H9 (cell line): Measurements from ENCODE around the gene STAP2. TPM values are rescaled to one million over a fixed set of nuclear protein-coding genes. Genes with fewer than 3 reads are reported as not detected.

Experiments used
- DNase-seq: peaks from one replicate; pipeline ENCODE4 v3.0.0-alpha.2; 2017
- H2AFZ ChIP-seq: one replicate; pipeline ENCODE4 v1.6.1; 2013; ENCODE audit warnings: mild to moderate bottlenecking, low read length, control low read depth, moderate library complexity
- H2AK5ac ChIP-seq: 2 replicates; pipeline ENCODE4 v1.6.1; 2013; ENCODE audit warnings: low read length, control low read depth, mixed read lengths; ENCODE audit not compliant: insufficient read length
- H2BK120ac ChIP-seq: one replicate; pipeline ENCODE4 v1.6.1; 2013; ENCODE audit warnings: low read depth, mild to moderate bottlenecking, low read length, control low read depth, inconsistent platforms; ENCODE audit not compliant: poor library complexity, severe bottlenecking
- H2BK12ac ChIP-seq: 2 replicates; pipeline ENCODE4 v1.6.1; 2013; ENCODE audit warnings: low read length, control low read depth, mixed read lengths, low read depth; ENCODE audit not compliant: insufficient read length
- H2BK15ac ChIP-seq: 2 replicates; pipeline ENCODE4 v1.6.1; 2013; ENCODE audit warnings: low read depth, low read length, control low read depth
- H2BK20ac ChIP-seq: one replicate; pipeline ENCODE4 v1.6.1; 2013; ENCODE audit warnings: low read depth, mild to moderate bottlenecking, low read length, control low read depth, inconsistent platforms; ENCODE audit not compliant: poor library complexity, severe bottlenecking
- H2BK5ac ChIP-seq: 2 replicates; pipeline ENCODE4 v1.6.1; 2013; ENCODE audit warnings: low read length, control low read depth, mixed read lengths; ENCODE audit not compliant: insufficient read length
- H3K14ac ChIP-seq: 2 replicates; pipeline ENCODE4 v1.6.1; 2013; ENCODE audit warnings: low read length, control low read depth; ENCODE audit not compliant: insufficient read depth
- H3K18ac ChIP-seq: 2 replicates; pipeline ENCODE4 v1.6.1; 2013; ENCODE audit warnings: low read depth, mild to moderate bottlenecking, mixed read lengths, low read length, control low read depth; ENCODE audit not compliant: insufficient read length
- H3K23ac ChIP-seq: 2 replicates; pipeline ENCODE4 v1.6.1; 2013; ENCODE audit warnings: low read length, control low read depth, mixed read lengths, low read depth; ENCODE audit not compliant: insufficient read length
- H3K23me2 ChIP-seq: 2 replicates; pipeline ENCODE4 v1.6.1; 2013; ENCODE audit warnings: low read depth, mild to moderate bottlenecking, mixed read lengths, low read length, control low read depth; ENCODE audit not compliant: insufficient read length, poor library complexity, severe bottlenecking
- H3K27ac ChIP-seq: 2 replicates; pipeline ENCODE4 v1.5.1; 2013; ENCODE audit warnings: low read length, control low read depth, mixed read lengths, low read depth; ENCODE audit not compliant: insufficient read length
- H3K27me3 ChIP-seq: 2 replicates; pipeline ENCODE4 v1.6.1; 2013; ENCODE audit warnings: low read length, control low read depth, inconsistent platforms; ENCODE audit not compliant: insufficient read depth
- H3K4ac ChIP-seq: 2 replicates; pipeline ENCODE4 v1.6.1; 2013; ENCODE audit warnings: low read depth, mild to moderate bottlenecking, control low read depth, inconsistent platforms, low read length, moderate library complexity
- H3K4me1 ChIP-seq: 2 replicates; pipeline ENCODE4 v1.6.1; 2013; ENCODE audit warnings: low read length, control low read depth, inconsistent platforms; ENCODE audit not compliant: insufficient read depth
- H3K4me2 ChIP-seq: 2 replicates; pipeline ENCODE4 v1.6.1; 2013; ENCODE audit warnings: low read length, control low read depth, mixed read lengths; ENCODE audit not compliant: insufficient read length, insufficient read depth
- H3K56ac ChIP-seq: 2 replicates; pipeline ENCODE4 v1.6.1; 2013; ENCODE audit warnings: low read depth, mild to moderate bottlenecking, mixed read lengths, low read length, control low read depth; ENCODE audit not compliant: insufficient read length
- H3K79me1 ChIP-seq: 2 replicates; pipeline ENCODE4 v1.6.1; 2013; ENCODE audit warnings: low read depth, mild to moderate bottlenecking, moderate library complexity, low read length, control low read depth, inconsistent platforms; ENCODE audit not compliant: insufficient read depth, poor library complexity, severe bottlenecking
- H3K79me2 ChIP-seq: 2 replicates; pipeline ENCODE4 v1.6.1; 2013; ENCODE audit warnings: low read length, control low read depth, inconsistent platforms; ENCODE audit not compliant: insufficient read depth
- H3K9ac ChIP-seq: 2 replicates; pipeline ENCODE4 v1.6.1; 2013; ENCODE audit warnings: low read length, control low read depth, mixed read lengths; ENCODE audit not compliant: insufficient read length; ENCODE audit errors: extremely low read depth
- H3K9me3 ChIP-seq: one replicate; pipeline ENCODE4 v1.6.1; 2013; ENCODE audit warnings: low read depth, low read length, inconsistent platforms; ENCODE audit not compliant: control insufficient read depth
- H3T11ph ChIP-seq: one replicate; pipeline ENCODE4 v1.6.1; 2013; ENCODE audit warnings: mild to moderate bottlenecking, low read length, control low read depth, inconsistent platforms
- H4K20me1 ChIP-seq: one replicate; pipeline ENCODE4 v1.6.1; 2013; ENCODE audit not compliant: control insufficient read depth, insufficient read length, insufficient read depth
- H4K5ac ChIP-seq: 2 replicates; pipeline ENCODE4 v1.6.1; 2013; ENCODE audit warnings: low read depth, mild to moderate bottlenecking, mixed read lengths, low read length, control low read depth; ENCODE audit not compliant: insufficient read length
- H4K8ac ChIP-seq: replicated peaks from 2 replicates; pipeline ENCODE4 v1.6.1; 2013; ENCODE audit warnings: low read length, control low read depth, mixed read lengths, low read depth; ENCODE audit not compliant: insufficient read length
- H4K91ac ChIP-seq: 2 replicates; pipeline ENCODE4 v1.6.1; 2013; ENCODE audit warnings: low read depth, mild to moderate bottlenecking, moderate library complexity, mixed read lengths, low read length, control low read depth; ENCODE audit not compliant: insufficient read length
- H3K27ac Mint-ChIP-seq, 3 experiments: 2 replicates in 2 of 3; 3 replicates in 1 of 3; pipeline ENCODE4 v1.8.0; 2020 to 2021; ENCODE audit warnings: mixed read lengths in 3 of 3, mild to moderate bottlenecking in 1 of 3, moderate library complexity in 1 of 3
- H3K27me3 Mint-ChIP-seq: 2 replicates; pipeline ENCODE4 v1.8.0; 2021; ENCODE audit warnings: low read depth, mild to moderate bottlenecking, moderate library complexity, mixed read lengths
- H3K36me3 Mint-ChIP-seq, 3 experiments: 2 replicates in 2 of 3; 3 replicates in 1 of 3; pipeline ENCODE4 v1.8.0; 2020 to 2021; ENCODE audit warnings: low read depth in 3 of 3, mixed read lengths in 3 of 3; ENCODE audit not compliant: insufficient read depth in 1 of 3
- H3K4me1 Mint-ChIP-seq, 2 experiments: 2 replicates each; pipeline ENCODE4 v1.8.0; 2020; ENCODE audit warnings: mixed read lengths in 2 of 2
- H3K4me3 Mint-ChIP-seq, 2 experiments: 2 replicates in 1 of 2; 3 replicates in 1 of 2; pipeline ENCODE4 v1.8.0; 2020 to 2021; ENCODE audit warnings: mild to moderate bottlenecking in 2 of 2, mixed read lengths in 2 of 2, moderate library complexity in 1 of 2
- H3K9me3 Mint-ChIP-seq, 2 experiments: 2 replicates in 1 of 2; 3 replicates in 1 of 2; pipeline ENCODE4 v1.8.0; 2020; ENCODE audit warnings: mild to moderate bottlenecking in 2 of 2, mixed read lengths in 2 of 2, moderate library complexity in 1 of 2
- WGBS: extraction: QIAGEN DNeasy Blood & Tissue Kit; methylation state at CpG from one replicate; pipeline ENCODE4 v1.1.7; 2013; ENCODE audit warnings: missing lambda C conversion rate, low lambda C conversion rate, mixed read lengths; ENCODE audit not compliant: insufficient read length; ENCODE audit errors: extremely low coverage; 5-methylcytosine and 5-hydroxymethylcytosine counted together
- total RNA-seq: library from RNA; stranded (reverse); gene quantifications from 2 replicates; pipeline ENCODE4 v1.2.1, GENCODE V29; 2021
- TF ChIP-seq, protein P1 (sequence below): fragments of 200-600 bp; sonication (generic); conservative IDR thresholded peaks from 3 replicates; pipeline ENCODE4 v1.8.0; 2021; ENCODE audit warnings: antibody characterized with exemption, mild to moderate bottlenecking

STAP2 gene
- total RNA-seq, 1 experiment from 2014 or later: 20.2 TPM

DNA sequence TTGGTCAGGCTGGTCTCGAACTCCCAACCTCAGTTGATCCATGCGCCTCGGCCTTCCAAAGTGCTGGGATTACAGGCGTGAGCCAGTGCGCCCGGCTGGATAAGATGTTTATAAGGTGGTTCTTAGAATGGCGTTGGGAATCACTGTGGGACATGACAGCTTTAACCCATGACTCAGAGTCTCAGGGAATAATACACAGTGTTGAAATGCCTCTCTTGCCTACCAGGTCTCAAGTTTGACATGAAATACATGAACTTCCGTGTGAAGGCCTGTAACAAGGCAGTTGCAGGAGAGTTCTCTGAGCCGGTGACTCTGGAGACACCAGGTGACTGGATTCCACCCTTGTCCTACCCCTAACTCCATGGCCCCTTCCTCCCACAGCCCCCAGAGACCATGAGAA, 21.7 kb downstream of the STAP2 start:
- Histone ChIP-seq H3K18ac (no peak overlapping the region), H3K4ac (no peak overlapping the region), H3K9me3 (no peaks in the 10 kb centered on the region), H3K9ac (no peak overlapping the region), H3K79me1 (no peaks in the 10 kb centered on the region), H4K8ac (no peak overlapping the region), H4K91ac (no peak overlapping the region), H2BK120ac (no peak overlapping the region), H3K27me3 (no peaks in the 10 kb centered on the region), H3K27ac (no peak overlapping the region), H3K4me2 (no peak overlapping the region), H2BK20ac (no peak overlapping the region), H2AK5ac (no peak overlapping the region), H4K20me1 (no peaks in the 10 kb centered on the region), H3K79me2 (no peaks in the 10 kb centered on the region), H2AFZ (no peak overlapping the region), H2BK5ac (no peak overlapping the region), H3K23me2 (peaks cover under 1% of the 10 kb centered on the region), H4K5ac (no peak overlapping the region), H3T11ph (no peak overlapping the region), H3K4me1 (no peaks in the 10 kb centered on the region), H3K23ac (no peak overlapping the region), H3K56ac (no peak overlapping the region), H2BK15ac (no peak overlapping the region), H2BK12ac (no peak overlapping the region), H3K14ac (no peak overlapping the region)
- no peaks in the 10 kb centered on the region; the same call in none of the 2 replicates for H3K27me3 Mint-ChIP-seq
- peaks cover 31% of the 10 kb centered on the region in 2 experiments for H3K9me3 Mint-ChIP-seq
- peaks cover 48 to 68% (median 66%) of the 10 kb centered on the region in 3 experiments for H3K36me3 Mint-ChIP-seq
- H3K4me1 Mint-ChIP-seq: no peaks in the 10 kb centered on the region
- no peak for DNase-seq
- no CpG with 5 or more reads among the region's 9 CpGs for WGBS
- H3K4me3 Mint-ChIP-seq: no peak overlapping the region
- no peak overlapping the region for H3K27ac Mint-ChIP-seq
- TF ChIP-seq, protein P1, sequence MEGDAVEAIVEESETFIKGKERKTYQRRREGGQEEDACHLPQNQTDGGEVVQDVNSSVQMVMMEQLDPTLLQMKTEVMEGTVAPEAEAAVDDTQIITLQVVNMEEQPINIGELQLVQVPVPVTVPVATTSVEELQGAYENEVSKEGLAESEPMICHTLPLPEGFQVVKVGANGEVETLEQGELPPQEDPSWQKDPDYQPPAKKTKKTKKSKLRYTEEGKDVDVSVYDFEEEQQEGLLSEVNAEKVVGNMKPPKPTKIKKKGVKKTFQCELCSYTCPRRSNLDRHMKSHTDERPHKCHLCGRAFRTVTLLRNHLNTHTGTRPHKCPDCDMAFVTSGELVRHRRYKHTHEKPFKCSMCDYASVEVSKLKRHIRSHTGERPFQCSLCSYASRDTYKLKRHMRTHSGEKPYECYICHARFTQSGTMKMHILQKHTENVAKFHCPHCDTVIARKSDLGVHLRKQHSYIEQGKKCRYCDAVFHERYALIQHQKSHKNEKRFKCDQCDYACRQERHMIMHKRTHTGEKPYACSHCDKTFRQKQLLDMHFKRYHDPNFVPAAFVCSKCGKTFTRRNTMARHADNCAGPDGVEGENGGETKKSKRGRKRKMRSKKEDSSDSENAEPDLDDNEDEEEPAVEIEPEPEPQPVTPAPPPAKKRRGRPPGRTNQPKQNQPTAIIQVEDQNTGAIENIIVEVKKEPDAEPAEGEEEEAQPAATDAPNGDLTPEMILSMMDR: no peak
